ENCODE results near the gene STYK1. TPM values are rescaled to one million over a fixed set of nuclear protein-coding genes. Genes with fewer than 3 reads are reported as not detected.
"Not testable (repeated sequence)": the region's sequence is repeated elsewhere in the genome, so short reads cannot be mapped to it uniquely, and the experiment has no call there.

The STYK1 gene
- total RNA-seq, 2 donors from 2014 or later, result not detected

DNA sequence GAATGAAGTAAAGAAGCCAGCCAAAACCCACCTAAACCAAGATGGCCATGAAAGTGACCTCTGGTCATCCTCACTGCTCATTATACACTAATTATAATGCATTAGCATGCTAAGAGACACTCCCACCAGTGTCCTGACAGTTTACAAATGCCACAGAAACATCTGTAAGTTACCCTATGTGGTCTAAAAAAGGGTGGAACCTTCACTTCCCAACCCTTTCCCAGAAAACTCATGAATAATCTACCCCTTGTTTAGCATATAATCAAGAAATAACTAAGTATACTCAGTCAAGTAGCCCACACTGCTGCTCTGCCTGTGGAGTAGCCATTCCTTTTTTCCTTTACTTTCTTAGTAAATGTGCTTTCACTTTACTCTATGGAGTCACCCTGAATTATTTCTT, 19.8 kb downstream of the STYK1 start:
- no peaks in the 10 kb centered on the region for H3K27me3 ChIP-seq (replicated peaks; ENCODE audit: insufficient read depth)
- no peak for ATAC-seq (ENCODE audit: insufficient number of reproducible peaks, low FRiP score, low read depth)
- H3K4me3 ChIP-seq, result no peak overlapping the region
- H3K9me3 ChIP-seq, result no peaks in the 10 kb centered on the region
- DNase-seq (ENCODE audit: low spot score), result no peak
- TF ChIP-seq, protein P1, sequence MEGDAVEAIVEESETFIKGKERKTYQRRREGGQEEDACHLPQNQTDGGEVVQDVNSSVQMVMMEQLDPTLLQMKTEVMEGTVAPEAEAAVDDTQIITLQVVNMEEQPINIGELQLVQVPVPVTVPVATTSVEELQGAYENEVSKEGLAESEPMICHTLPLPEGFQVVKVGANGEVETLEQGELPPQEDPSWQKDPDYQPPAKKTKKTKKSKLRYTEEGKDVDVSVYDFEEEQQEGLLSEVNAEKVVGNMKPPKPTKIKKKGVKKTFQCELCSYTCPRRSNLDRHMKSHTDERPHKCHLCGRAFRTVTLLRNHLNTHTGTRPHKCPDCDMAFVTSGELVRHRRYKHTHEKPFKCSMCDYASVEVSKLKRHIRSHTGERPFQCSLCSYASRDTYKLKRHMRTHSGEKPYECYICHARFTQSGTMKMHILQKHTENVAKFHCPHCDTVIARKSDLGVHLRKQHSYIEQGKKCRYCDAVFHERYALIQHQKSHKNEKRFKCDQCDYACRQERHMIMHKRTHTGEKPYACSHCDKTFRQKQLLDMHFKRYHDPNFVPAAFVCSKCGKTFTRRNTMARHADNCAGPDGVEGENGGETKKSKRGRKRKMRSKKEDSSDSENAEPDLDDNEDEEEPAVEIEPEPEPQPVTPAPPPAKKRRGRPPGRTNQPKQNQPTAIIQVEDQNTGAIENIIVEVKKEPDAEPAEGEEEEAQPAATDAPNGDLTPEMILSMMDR (IDR thresholded peaks at IDR 0.05), result no peak
- H3K4me1 ChIP-seq (ENCODE audit: control insufficient read depth in 1 of 2, low read depth in 2 of 2), result no peaks in the 10 kb centered on the region
- no peak overlapping the region for H3K27ac ChIP-seq
- H3K36me3 ChIP-seq, result no peaks in the 10 kb centered on the region

DNA sequence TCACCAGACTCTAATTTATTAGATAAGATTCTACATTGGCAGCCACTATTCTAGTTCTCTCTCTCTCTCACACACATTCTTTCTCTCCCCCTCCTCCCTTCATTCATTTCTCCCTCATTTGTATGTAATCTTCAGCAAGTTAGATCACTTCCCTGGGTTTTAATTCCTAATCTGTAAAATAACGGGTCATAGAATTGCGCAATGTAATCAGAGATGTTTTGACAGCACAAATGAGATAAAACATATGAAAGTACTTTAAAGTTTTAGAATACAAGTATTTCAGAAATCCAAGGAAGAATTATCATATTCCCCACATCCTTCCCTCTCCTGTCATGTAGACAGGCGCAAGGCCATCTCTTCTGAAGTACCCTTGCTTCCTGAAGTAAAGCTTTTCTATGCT, 21.7 kb downstream of the STYK1 start:
- H3K36me3 ChIP-seq, result no peaks in the 10 kb centered on the region
- TF ChIP-seq, protein P1 (IDR thresholded peaks at IDR 0.05), result no peak
- no peak for DNase-seq (ENCODE audit: low spot score)
- ATAC-seq (ENCODE audit: insufficient number of reproducible peaks, low FRiP score, low read depth), result no peak
- no peaks in the 10 kb centered on the region for H3K9me3 ChIP-seq
- H3K4me3 ChIP-seq, result no peak overlapping the region
- no peaks in the 10 kb centered on the region for H3K27me3 ChIP-seq (replicated peaks; ENCODE audit: insufficient read depth)
- no peak overlapping the region for H3K27ac ChIP-seq
- no peaks in the 10 kb centered on the region for H3K4me1 ChIP-seq (ENCODE audit: control insufficient read depth in 1 of 2, low read depth in 2 of 2)

DNA sequence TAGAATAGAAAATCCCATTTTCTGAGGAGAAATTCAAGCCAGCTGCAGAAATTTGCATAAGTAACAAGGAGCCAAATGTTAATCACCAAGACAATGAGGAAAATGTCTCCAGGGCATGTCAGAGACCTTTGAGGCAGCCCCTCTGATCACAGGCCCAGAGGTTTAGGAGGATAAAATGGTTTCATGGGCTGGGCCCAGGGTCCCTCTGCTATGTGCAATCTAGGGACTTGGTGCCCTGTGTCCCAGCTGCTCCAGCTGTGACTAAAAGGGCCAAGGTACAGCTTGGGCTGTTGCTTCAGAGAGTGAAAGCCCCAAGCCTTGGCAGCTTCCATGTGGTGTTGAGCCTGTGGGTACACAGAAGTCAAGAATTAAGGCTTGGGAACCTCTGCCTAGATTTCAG, 27.3 kb downstream of the STYK1 start:
- not testable (repeated sequence) for H3K27me3 ChIP-seq (replicated peaks; ENCODE audit: insufficient read depth); ATAC-seq (ENCODE audit: insufficient number of reproducible peaks, low FRiP score, low read depth); H3K4me1 ChIP-seq (ENCODE audit: control insufficient read depth in 1 of 2, low read depth in 2 of 2); H3K4me3 ChIP-seq; H3K9me3 ChIP-seq; H3K36me3 ChIP-seq; DNase-seq (ENCODE audit: low spot score); H3K27ac ChIP-seq

DNA sequence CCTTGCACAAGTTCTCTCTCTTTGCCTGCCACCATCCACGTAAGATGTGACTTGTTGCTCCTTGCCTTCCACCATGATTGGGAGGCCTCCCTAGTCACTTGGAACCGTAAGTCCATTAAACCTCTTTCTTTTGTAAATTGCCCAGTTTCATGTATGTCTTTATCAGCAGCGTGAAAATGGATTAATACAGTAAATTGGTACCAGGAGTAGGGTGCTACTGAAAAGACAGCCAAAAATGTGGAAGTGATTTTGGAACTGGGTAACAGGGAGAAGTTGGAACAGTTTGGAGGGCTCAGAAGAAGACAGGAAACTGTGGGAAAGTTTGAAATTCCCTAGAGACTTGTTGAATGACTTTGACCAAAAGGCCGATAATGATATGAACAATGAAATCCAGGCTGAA, 27.9 kb downstream of the STYK1 start:
- TF ChIP-seq, protein P1 (IDR thresholded peaks at IDR 0.05), result no peak
- no peaks in the 10 kb centered on the region for H3K4me1 ChIP-seq (ENCODE audit: control insufficient read depth in 1 of 2, low read depth in 2 of 2)
- no peak for ATAC-seq (ENCODE audit: insufficient number of reproducible peaks, low FRiP score, low read depth)
- no peak overlapping the region for H3K27ac ChIP-seq
- peaks cover 5% of the 10 kb centered on the region for H3K9me3 ChIP-seq
- H3K36me3 ChIP-seq, result no peaks in the 10 kb centered on the region
- H3K4me3 ChIP-seq, result no peak overlapping the region
- DNase-seq (ENCODE audit: low spot score), result no peak
- no peaks in the 10 kb centered on the region for H3K27me3 ChIP-seq (replicated peaks; ENCODE audit: insufficient read depth)

DNA sequence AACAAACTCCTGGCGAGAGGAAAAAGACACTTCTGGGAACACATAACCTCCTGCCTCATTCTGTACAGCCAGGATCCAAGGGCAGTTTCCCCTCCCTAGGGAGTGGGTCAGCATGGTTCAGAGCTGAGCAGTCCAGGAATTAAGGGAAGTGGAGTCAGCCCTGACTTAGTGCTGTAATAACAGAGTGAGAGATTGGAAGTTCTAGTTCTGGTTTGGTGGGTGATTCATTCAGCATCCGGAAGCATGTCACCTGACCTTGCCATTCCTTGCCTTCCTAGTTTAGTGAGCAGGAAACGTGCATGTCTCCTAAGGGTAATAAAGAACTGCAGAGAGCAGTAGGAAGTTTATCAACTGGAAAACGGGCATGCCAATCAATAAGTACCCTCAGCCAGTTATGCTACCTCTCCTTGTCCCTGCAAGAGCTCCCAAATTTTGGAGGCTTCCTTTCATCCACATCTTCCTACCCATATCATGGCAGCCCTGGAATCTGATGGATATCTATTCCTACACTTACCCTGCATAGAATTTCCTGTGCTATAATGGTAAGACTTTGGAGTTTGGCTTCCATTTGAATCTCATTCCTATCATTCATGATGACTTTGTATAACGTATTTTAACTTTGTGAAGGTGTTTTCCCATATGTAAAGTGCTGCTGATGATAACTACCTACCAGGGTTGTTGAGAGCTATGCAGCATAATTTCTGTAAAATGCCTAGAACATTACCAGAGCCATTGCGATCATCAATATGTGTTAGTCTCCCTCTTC, 31.9 kb downstream of the STYK1 start:
- H3K27ac ChIP-seq, result no peak overlapping the region
- ATAC-seq (ENCODE audit: insufficient number of reproducible peaks, low FRiP score, low read depth), result no peak
- H3K9me3 ChIP-seq, result peaks cover 5% of the 10 kb centered on the region
- no peaks in the 10 kb centered on the region for H3K4me1 ChIP-seq (ENCODE audit: control insufficient read depth in 1 of 2, low read depth in 2 of 2)
- no peaks in the 10 kb centered on the region for H3K36me3 ChIP-seq
- DNase-seq (ENCODE audit: low spot score), result no peak
- H3K4me3 ChIP-seq, result no peak overlapping the region
- TF ChIP-seq, protein P1 (IDR thresholded peaks at IDR 0.05), result no peak
- H3K27me3 ChIP-seq (replicated peaks; ENCODE audit: insufficient read depth), result no peaks in the 10 kb centered on the region

DNA sequence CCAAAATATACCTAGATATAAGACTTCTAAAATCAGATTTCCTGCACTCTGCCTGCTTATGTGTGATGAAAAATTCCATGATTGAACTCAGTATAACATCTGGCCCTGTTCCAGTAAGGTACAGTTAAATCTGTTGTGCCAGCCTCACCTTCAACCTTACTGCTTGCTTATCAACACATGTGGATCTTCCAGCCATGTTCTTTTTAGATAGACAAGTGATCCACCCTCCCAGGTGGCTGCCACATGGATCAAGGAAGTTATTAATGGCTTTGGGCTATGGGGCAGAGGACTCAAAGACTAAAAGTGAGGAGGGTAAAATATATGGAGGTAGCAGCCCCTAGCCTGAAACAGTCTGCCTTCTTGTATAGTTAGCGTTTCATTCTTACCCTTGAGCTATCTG, 35.1 kb downstream of the STYK1 start:
- Histone ChIP-seq H3K27ac (no peak overlapping the region), H3K4me3 (no peak overlapping the region), H3K36me3 (no peaks in the 10 kb centered on the region), H3K27me3 (replicated peaks; ENCODE audit: insufficient read depth) (no peaks in the 10 kb centered on the region), H3K4me1 (ENCODE audit: control insufficient read depth in 1 of 2, low read depth in 2 of 2) (no peaks in the 10 kb centered on the region), H3K9me3 (no peaks in the 10 kb centered on the region)
- DNase-seq (ENCODE audit: low spot score), result no peak
- no peak for ATAC-seq (ENCODE audit: insufficient number of reproducible peaks, low FRiP score, low read depth)
- TF ChIP-seq, protein P1 (IDR thresholded peaks at IDR 0.05), result no peak

Data from thoracic aorta (tissue), 2 donors.